ENCODE results near the gene CREBBP.
A peak's percentile ranks its signal among the peaks of the same experiment; 100 is the strongest.

Gene CREBBP

GRCh38 chr16:3819746-3820724, 60.5 kb downstream of the CREBBP start:
- peaks cover 29 to 85% of the 10 kb centered on the region in 2 donors for H3K4me1 ChIP-seq (ENCODE audit: control insufficient read depth in 1 of 2, insufficient read depth in 2 of 2, low read length in 2 of 2)
- H3K36me3 ChIP-seq (ENCODE audit: control insufficient read depth in 1 of 2, insufficient read depth in 2 of 2, low read length in 2 of 2): no peaks in the 10 kb centered on the region
- H3K27me3 ChIP-seq (ENCODE audit: low read depth, low read length): no peaks in the 10 kb centered on the region
- no peak overlapping the region for H3K4me3 ChIP-seq (ENCODE audit: low read depth in 1 of 2, low read length in 2 of 2)
- no peak overlapping the region for H3K27ac ChIP-seq (ENCODE audit: low read length)
- H3K9me3 ChIP-seq (ENCODE audit: control insufficient read depth in 1 of 2, low read length in 2 of 2): no peaks in the 10 kb centered on the region

GRCh38 chr16:3819175-3819527, 61.4 kb downstream of the CREBBP start:
- Histone ChIP-seq H3K27ac (ENCODE audit: low read length) (no peak overlapping the region), H3K36me3 (ENCODE audit: control insufficient read depth in 1 of 2, insufficient read depth in 2 of 2, low read length in 2 of 2) (no peaks in the 10 kb centered on the region), H3K9me3 (ENCODE audit: control insufficient read depth in 1 of 2, low read length in 2 of 2) (no peaks in the 10 kb centered on the region), H3K27me3 (ENCODE audit: low read depth, low read length) (no peaks in the 10 kb centered on the region), H3K4me1 (ENCODE audit: control insufficient read depth in 1 of 2, insufficient read depth in 2 of 2, low read length in 2 of 2) (peaks cover 29 to 77% of the 10 kb centered on the region in 2 donors), H3K4me3 (ENCODE audit: low read depth in 1 of 2, low read length in 2 of 2) (peak overlapping the region in 1 of 2 donors; percentile 8)

- H3K4me1 ChIP-seq (ENCODE audit: control insufficient read depth in 1 of 2, insufficient read depth in 2 of 2, low read length in 2 of 2): peaks cover 25 to 49% of the 10 kb centered on the region in 2 donors
Observed at GRCh38 chr16:3816326-3816725, 64.2 kb downstream of the CREBBP start.

GRCh38 chr16:3814755-3815154, 65.8 kb downstream of the CREBBP start:
- Histone ChIP-seq H3K4me1 (ENCODE audit: control insufficient read depth in 1 of 2, insufficient read depth in 2 of 2, low read length in 2 of 2) (peaks cover 16 to 33% of the 10 kb centered on the region in 2 donors), H3K9me3 (ENCODE audit: control insufficient read depth in 1 of 2, low read length in 2 of 2) (no peaks in the 10 kb centered on the region), H3K27ac (ENCODE audit: low read length) (no peak overlapping the region), H3K36me3 (ENCODE audit: control insufficient read depth in 1 of 2, insufficient read depth in 2 of 2, low read length in 2 of 2) (peaks cover 4 to 5% of the 10 kb centered on the region in 2 donors), H3K4me3 (ENCODE audit: low read depth in 1 of 2, low read length in 2 of 2) (no peak overlapping the region), H3K27me3 (ENCODE audit: low read depth, low read length) (no peaks in the 10 kb centered on the region)

More at GRCh38 chr16:3816326-3816725, 64.2 kb downstream of the CREBBP start:
- Histone ChIP-seq H3K27me3 (ENCODE audit: low read depth, low read length) (no peaks in the 10 kb centered on the region), H3K4me3 (ENCODE audit: low read depth in 1 of 2, low read length in 2 of 2) (no peak overlapping the region), H3K36me3 (ENCODE audit: control insufficient read depth in 1 of 2, insufficient read depth in 2 of 2, low read length in 2 of 2) (no peaks in the 10 kb centered on the region), H3K27ac (ENCODE audit: low read length) (no peak overlapping the region), H3K9me3 (ENCODE audit: control insufficient read depth in 1 of 2, low read length in 2 of 2) (no peaks in the 10 kb centered on the region)

GRCh38 chr16:3812469-3813172, 67.9 kb downstream of the CREBBP start:
- Histone ChIP-seq H3K27ac (ENCODE audit: low read length) (no peak overlapping the region), H3K36me3 (ENCODE audit: control insufficient read depth in 1 of 2, insufficient read depth in 2 of 2, low read length in 2 of 2) (peaks cover 7 to 8% of the 10 kb centered on the region in 2 donors), H3K4me3 (ENCODE audit: low read depth in 1 of 2, low read length in 2 of 2) (no peak overlapping the region), H3K27me3 (ENCODE audit: low read depth, low read length) (no peaks in the 10 kb centered on the region), H3K4me1 (ENCODE audit: control insufficient read depth in 1 of 2, insufficient read depth in 2 of 2, low read length in 2 of 2) (peaks cover 7 to 27% of the 10 kb centered on the region in 2 donors), H3K9me3 (ENCODE audit: control insufficient read depth in 1 of 2, low read length in 2 of 2) (no peaks in the 10 kb centered on the region)

GRCh38 chr16:3810818-3811217, 69.7 kb downstream of the CREBBP start:
- Histone ChIP-seq H3K9me3 (ENCODE audit: control insufficient read depth in 1 of 2, low read length in 2 of 2) (no peaks in the 10 kb centered on the region), H3K36me3 (ENCODE audit: control insufficient read depth in 1 of 2, insufficient read depth in 2 of 2, low read length in 2 of 2) (peaks cover 7 to 13% of the 10 kb centered on the region in 2 donors), H3K4me3 (ENCODE audit: low read depth in 1 of 2, low read length in 2 of 2) (no peak overlapping the region), H3K27me3 (ENCODE audit: low read depth, low read length) (no peaks in the 10 kb centered on the region), H3K27ac (ENCODE audit: low read length) (no peak overlapping the region), H3K4me1 (ENCODE audit: control insufficient read depth in 1 of 2, insufficient read depth in 2 of 2, low read length in 2 of 2) (peaks cover 0 to 19% of the 10 kb centered on the region in 2 donors)

- peaks cover 0 to 23% of the 10 kb centered on the region in 2 donors for H3K4me1 ChIP-seq (ENCODE audit: control insufficient read depth in 1 of 2, insufficient read depth in 2 of 2, low read length in 2 of 2)
- H3K27me3 ChIP-seq (ENCODE audit: low read depth, low read length): no peaks in the 10 kb centered on the region
- H3K9me3 ChIP-seq (ENCODE audit: control insufficient read depth in 1 of 2, low read length in 2 of 2): no peaks in the 10 kb centered on the region
- H3K36me3 ChIP-seq (ENCODE audit: control insufficient read depth in 1 of 2, insufficient read depth in 2 of 2, low read length in 2 of 2): peaks cover 7 to 13% of the 10 kb centered on the region in 2 donors
- H3K4me3 ChIP-seq (ENCODE audit: low read depth in 1 of 2, low read length in 2 of 2): no peak overlapping the region
- no peak overlapping the region for H3K27ac ChIP-seq (ENCODE audit: low read length)
Observed at GRCh38 chr16:3810198-3810664, 70.3 kb downstream of the CREBBP start.

- no peaks in the 10 kb centered on the region for H3K9me3 ChIP-seq (ENCODE audit: control insufficient read depth in 1 of 2, low read length in 2 of 2)
- H3K4me1 ChIP-seq (ENCODE audit: control insufficient read depth in 1 of 2, insufficient read depth in 2 of 2, low read length in 2 of 2): peaks cover 0 to 32% of the 10 kb centered on the region in 2 donors
- peaks cover 7 to 13% of the 10 kb centered on the region in 2 donors for H3K36me3 ChIP-seq (ENCODE audit: control insufficient read depth in 1 of 2, insufficient read depth in 2 of 2, low read length in 2 of 2)
- H3K4me3 ChIP-seq (ENCODE audit: low read depth in 1 of 2, low read length in 2 of 2): no peak overlapping the region
- no peak overlapping the region for H3K27ac ChIP-seq (ENCODE audit: low read length)
- no peaks in the 10 kb centered on the region for H3K27me3 ChIP-seq (ENCODE audit: low read depth, low read length)
Observed at GRCh38 chr16:3808308-3809063, 72.0 kb downstream of the CREBBP start.

- Histone ChIP-seq H3K9me3 (ENCODE audit: control insufficient read depth in 1 of 2, low read length in 2 of 2) (no peaks in the 10 kb centered on the region), H3K27ac (ENCODE audit: low read length) (no peak overlapping the region), H3K36me3 (ENCODE audit: control insufficient read depth in 1 of 2, insufficient read depth in 2 of 2, low read length in 2 of 2) (peaks cover 7 to 13% of the 10 kb centered on the region in 2 donors), H3K4me3 (ENCODE audit: low read depth in 1 of 2, low read length in 2 of 2) (no peak overlapping the region), H3K27me3 (ENCODE audit: low read depth, low read length) (no peaks in the 10 kb centered on the region), H3K4me1 (ENCODE audit: control insufficient read depth in 1 of 2, insufficient read depth in 2 of 2, low read length in 2 of 2) (peaks cover 0 to 32% of the 10 kb centered on the region in 2 donors)
Observed at GRCh38 chr16:3807425-3808123, 72.9 kb downstream of the CREBBP start.

- H3K27me3 ChIP-seq (ENCODE audit: low read depth, low read length): no peaks in the 10 kb centered on the region
- H3K4me1 ChIP-seq (ENCODE audit: control insufficient read depth in 1 of 2, insufficient read depth in 2 of 2, low read length in 2 of 2): peaks cover 0 to 38% of the 10 kb centered on the region in 2 donors
- no peak overlapping the region for H3K27ac ChIP-seq (ENCODE audit: low read length)
- peaks cover 3 to 6% of the 10 kb centered on the region in 2 donors for H3K36me3 ChIP-seq (ENCODE audit: control insufficient read depth in 1 of 2, insufficient read depth in 2 of 2, low read length in 2 of 2)
- no peak overlapping the region for H3K4me3 ChIP-seq (ENCODE audit: low read depth in 1 of 2, low read length in 2 of 2)
- no peaks in the 10 kb centered on the region for H3K9me3 ChIP-seq (ENCODE audit: control insufficient read depth in 1 of 2, low read length in 2 of 2)
Observed at GRCh38 chr16:3804426-3805016, 76.0 kb downstream of the CREBBP start.
